H1 (cell line): ENCODE measurements around the gene LRRC4C. TPM values are rescaled to one million over a fixed set of nuclear protein-coding genes. Genes with fewer than 3 reads are reported as not detected.

Experiments
- CBX5 ChIP-seq: fragments of 300-800, 300-1000 bp; sonication (generic); IDR thresholded peaks from 2 replicates; pipeline ENCODE4 v1.7.1; 2016; ENCODE audit warnings: antibody characterized with exemption, low read length, low read depth
- CHD1 ChIP-seq: IDR thresholded peaks from 2 replicates; pipeline ENCODE4 v1.6.1; 2012; ENCODE audit warnings: low read depth, low read length, improper control_type of control experiment
- CREB1 ChIP-seq: IDR thresholded peaks from 2 replicates; pipeline ENCODE4 v1.6.1; 2012; ENCODE audit warnings: inconsistent platforms
- EZH2 ChIP-seq: fragments of 200-600 bp; sonication (generic); IDR thresholded peaks from 2 replicates; pipeline ENCODE4 v1.7.1; 2012; ENCODE audit warnings: low read depth, mild to moderate bottlenecking, moderate library complexity, low read length, inconsistent platforms; ENCODE audit not compliant: severe bottlenecking
- FOSL1 ChIP-seq: IDR thresholded peaks from 2 replicates; pipeline ENCODE4 v1.6.1; 2011; ENCODE audit warnings: mild to moderate bottlenecking, low read depth, low read length, moderate library complexity; ENCODE audit not compliant: insufficient read depth
- ZNF274 ChIP-seq: IDR thresholded peaks from 2 replicates; pipeline ENCODE4 v1.7.0; 2012; ENCODE audit warnings: low read length, borderline replicate concordance; ENCODE audit errors: extremely low read depth
- polyA plus RNA-seq, 7 experiments: library from polyadenylated mRNA; depleted of rRNA in 3 of 7; stranded (reverse) in 5 of 7; unstranded in 2 of 7; fragments of >200 nt in 5 of 7; fragments of 200-250 nt in 2 of 7; gene quantifications; 1 replicate in 5 of 7; 2 replicates in 1 of 7; 4 replicates in 1 of 7; pipeline versions ENCODE4 v1.2.1 to v1.2.3, GENCODE V29; 2011 to 2013; ENCODE audit warnings: missing spikeins in 2 of 7, mixed read lengths in 2 of 7
- total RNA-seq: library from RNA; stranded (reverse); fragmentation: NEBNext Ultra II Directional; extraction: Animal tissue kit (Norgen Biotek cat#: 25700); gene quantifications from 2 replicates; pipeline ENCODE4 v1.2.1, GENCODE V29; 2021
- TF ChIP-seq, protein P1 (sequence below): fragments of 300-600 bp; sonication (generic); IDR thresholded peaks from 2 replicates; pipeline ENCODE4 v1.7.1; 2012; ENCODE audit warnings: low read length, moderate library complexity, mild to moderate bottlenecking, inconsistent platforms; ENCODE audit not compliant: insufficient replicate concordance

LRRC4C gene
- total and polyA plus RNA-seq, 2 of the 8 experiments (the other 6 are each of a cell fraction or from before 2014, with no cell fraction given), result 0.23 to 2.2 TPM

DNA sequence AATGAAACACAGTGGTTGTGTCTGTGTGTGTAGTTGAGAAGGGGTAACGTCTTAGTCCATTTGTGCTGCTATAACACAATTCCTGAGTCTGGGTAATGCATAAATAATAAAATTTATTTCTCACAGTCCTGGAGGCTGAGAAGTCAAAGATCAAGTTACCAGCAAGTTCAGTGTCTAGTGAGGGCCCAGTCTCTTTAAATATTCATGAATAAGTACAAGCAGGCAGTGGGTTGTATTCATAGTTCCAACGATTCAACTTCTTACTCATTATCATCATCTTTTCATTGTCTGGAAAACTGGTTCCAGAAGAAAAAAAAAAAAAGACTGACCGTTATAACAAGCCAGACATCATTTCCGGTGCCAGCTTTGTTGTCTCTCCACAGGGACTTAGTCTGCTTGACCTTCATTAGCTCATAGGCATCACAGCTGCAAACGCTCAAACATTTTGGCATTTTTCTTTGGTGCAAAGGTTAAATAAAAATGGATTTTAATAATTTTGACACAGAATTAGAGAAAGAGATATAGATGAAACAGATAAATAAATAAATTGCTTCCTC, 1297.5 kb downstream of the LRRC4C start (continued):
- TF ChIP-seq, protein P1, sequence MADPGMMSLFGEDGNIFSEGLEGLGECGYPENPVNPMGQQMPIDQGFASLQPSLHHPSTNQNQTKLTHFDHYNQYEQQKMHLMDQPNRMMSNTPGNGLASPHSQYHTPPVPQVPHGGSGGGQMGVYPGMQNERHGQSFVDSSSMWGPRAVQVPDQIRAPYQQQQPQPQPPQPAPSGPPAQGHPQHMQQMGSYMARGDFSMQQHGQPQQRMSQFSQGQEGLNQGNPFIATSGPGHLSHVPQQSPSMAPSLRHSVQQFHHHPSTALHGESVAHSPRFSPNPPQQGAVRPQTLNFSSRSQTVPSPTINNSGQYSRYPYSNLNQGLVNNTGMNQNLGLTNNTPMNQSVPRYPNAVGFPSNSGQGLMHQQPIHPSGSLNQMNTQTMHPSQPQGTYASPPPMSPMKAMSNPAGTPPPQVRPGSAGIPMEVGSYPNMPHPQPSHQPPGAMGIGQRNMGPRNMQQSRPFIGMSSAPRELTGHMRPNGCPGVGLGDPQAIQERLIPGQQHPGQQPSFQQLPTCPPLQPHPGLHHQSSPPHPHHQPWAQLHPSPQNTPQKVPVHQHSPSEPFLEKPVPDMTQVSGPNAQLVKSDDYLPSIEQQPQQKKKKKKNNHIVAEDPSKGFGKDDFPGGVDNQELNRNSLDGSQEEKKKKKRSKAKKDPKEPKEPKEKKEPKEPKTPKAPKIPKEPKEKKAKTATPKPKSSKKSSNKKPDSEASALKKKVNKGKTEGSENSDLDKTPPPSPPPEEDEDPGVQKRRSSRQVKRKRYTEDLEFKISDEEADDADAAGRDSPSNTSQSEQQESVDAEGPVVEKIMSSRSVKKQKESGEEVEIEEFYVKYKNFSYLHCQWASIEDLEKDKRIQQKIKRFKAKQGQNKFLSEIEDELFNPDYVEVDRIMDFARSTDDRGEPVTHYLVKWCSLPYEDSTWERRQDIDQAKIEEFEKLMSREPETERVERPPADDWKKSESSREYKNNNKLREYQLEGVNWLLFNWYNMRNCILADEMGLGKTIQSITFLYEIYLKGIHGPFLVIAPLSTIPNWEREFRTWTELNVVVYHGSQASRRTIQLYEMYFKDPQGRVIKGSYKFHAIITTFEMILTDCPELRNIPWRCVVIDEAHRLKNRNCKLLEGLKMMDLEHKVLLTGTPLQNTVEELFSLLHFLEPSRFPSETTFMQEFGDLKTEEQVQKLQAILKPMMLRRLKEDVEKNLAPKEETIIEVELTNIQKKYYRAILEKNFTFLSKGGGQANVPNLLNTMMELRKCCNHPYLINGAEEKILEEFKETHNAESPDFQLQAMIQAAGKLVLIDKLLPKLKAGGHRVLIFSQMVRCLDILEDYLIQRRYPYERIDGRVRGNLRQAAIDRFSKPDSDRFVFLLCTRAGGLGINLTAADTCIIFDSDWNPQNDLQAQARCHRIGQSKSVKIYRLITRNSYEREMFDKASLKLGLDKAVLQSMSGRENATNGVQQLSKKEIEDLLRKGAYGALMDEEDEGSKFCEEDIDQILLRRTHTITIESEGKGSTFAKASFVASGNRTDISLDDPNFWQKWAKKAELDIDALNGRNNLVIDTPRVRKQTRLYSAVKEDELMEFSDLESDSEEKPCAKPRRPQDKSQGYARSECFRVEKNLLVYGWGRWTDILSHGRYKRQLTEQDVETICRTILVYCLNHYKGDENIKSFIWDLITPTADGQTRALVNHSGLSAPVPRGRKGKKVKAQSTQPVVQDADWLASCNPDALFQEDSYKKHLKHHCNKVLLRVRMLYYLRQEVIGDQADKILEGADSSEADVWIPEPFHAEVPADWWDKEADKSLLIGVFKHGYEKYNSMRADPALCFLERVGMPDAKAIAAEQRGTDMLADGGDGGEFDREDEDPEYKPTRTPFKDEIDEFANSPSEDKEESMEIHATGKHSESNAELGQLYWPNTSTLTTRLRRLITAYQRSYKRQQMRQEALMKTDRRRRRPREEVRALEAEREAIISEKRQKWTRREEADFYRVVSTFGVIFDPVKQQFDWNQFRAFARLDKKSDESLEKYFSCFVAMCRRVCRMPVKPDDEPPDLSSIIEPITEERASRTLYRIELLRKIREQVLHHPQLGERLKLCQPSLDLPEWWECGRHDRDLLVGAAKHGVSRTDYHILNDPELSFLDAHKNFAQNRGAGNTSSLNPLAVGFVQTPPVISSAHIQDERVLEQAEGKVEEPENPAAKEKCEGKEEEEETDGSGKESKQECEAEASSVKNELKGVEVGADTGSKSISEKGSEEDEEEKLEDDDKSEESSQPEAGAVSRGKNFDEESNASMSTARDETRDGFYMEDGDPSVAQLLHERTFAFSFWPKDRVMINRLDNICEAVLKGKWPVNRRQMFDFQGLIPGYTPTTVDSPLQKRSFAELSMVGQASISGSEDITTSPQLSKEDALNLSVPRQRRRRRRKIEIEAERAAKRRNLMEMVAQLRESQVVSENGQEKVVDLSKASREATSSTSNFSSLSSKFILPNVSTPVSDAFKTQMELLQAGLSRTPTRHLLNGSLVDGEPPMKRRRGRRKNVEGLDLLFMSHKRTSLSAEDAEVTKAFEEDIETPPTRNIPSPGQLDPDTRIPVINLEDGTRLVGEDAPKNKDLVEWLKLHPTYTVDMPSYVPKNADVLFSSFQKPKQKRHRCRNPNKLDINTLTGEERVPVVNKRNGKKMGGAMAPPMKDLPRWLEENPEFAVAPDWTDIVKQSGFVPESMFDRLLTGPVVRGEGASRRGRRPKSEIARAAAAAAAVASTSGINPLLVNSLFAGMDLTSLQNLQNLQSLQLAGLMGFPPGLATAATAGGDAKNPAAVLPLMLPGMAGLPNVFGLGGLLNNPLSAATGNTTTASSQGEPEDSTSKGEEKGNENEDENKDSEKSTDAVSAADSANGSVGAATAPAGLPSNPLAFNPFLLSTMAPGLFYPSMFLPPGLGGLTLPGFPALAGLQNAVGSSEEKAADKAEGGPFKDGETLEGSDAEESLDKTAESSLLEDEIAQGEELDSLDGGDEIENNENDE, result no peak
- TF ChIP-seq ZNF274 (no peak), FOSL1 (no peak), CREB1 (no peak), CHD1 (no peak), EZH2 (no peak), CBX5 (no peak)
